CD4-positive, alpha-beta T cell (primary cell): Measurements from ENCODE around the gene CA7. TPM values are rescaled to one million over a fixed set of nuclear protein-coding genes. Genes with fewer than 3 reads are reported as not detected.

ENCODE experiments used
- ATAC-seq: fragments of 200-7000 bp; cut with Tn5 transposase; one replicate; pipeline ENCODE4 v1.10.0; 2022; ENCODE audit warnings: mild to moderate bottlenecking; ENCODE audit not compliant: poor library complexity
- CTCF ChIA-PET: fragments of 350-600 bp; sonication (Branson Sonifier 250); formaldehyde crosslinking; loops from one replicate; lab custom pipeline; 2021; ENCODE audit warnings: antibody characterized with exemption, inconsistent platforms; lab: Charles Lee
- POLR2A ChIA-PET: fragments of 350-600 bp; sonication (Branson Sonifier 250); formaldehyde crosslinking; loops from one replicate; lab custom pipeline; 2021; ENCODE audit warnings: antibody characterized with exemption, inconsistent platforms; lab: Charles Lee
- DNase-seq, 14 experiments: peaks; one replicate each; pipeline ENCODE4 v3.0.0-alpha.2; 2013 to 2020; ENCODE audit warnings: mixed read lengths in 2 of 14
- H3K27ac ChIP-seq, 2 donors: one replicate each; pipeline versions ENCODE4 v1.5.1 to v1.7.0; 2013; ENCODE audit warnings: low read length in 2 of 2, low read depth in 1 of 2, mild to moderate bottlenecking in 1 of 2
- H3K27me3 ChIP-seq, 2 experiments: 1 replicate in 1 of 2; 2 replicates in 1 of 2; pipeline versions ENCODE4 v1.6.1 to v1.7.0; 2013; ENCODE audit warnings: low read length in 2 of 2, control low read depth in 1 of 2, mild to moderate bottlenecking in 1 of 2, moderate library complexity in 1 of 2; ENCODE audit not compliant: insufficient read depth in 2 of 2, control insufficient read depth in 1 of 2
- H3K36me3 ChIP-seq: one replicate; pipeline ENCODE4 v1.6.1; 2013; ENCODE audit warnings: low read length, control low read depth; ENCODE audit not compliant: insufficient read depth
- H3K4me1 ChIP-seq: one replicate; pipeline ENCODE4 v1.6.1; 2013; ENCODE audit warnings: low read length, control low read depth; ENCODE audit not compliant: insufficient read depth
- H3K4me3 ChIP-seq: one replicate; pipeline ENCODE4 v1.5.1; 2013; ENCODE audit warnings: mild to moderate bottlenecking, low read length, moderate library complexity
- H3K9me3 ChIP-seq, 2 experiments: 1 replicate in 1 of 2; 2 replicates in 1 of 2; pipeline versions ENCODE4 v1.6.1 to v1.7.0; 2013; ENCODE audit warnings: low read length in 2 of 2, mild to moderate bottlenecking in 2 of 2, control low read depth in 1 of 2, moderate library complexity in 1 of 2; ENCODE audit not compliant: control insufficient read depth in 1 of 2, insufficient read depth in 1 of 2
- H3K27ac Mint-ChIP-seq: one replicate; pipeline ENCODE4 v1.8.0; 2020; ENCODE audit warnings: mixed read lengths
- H3K27me3 Mint-ChIP-seq: one replicate; pipeline ENCODE4 v1.8.0; 2021; ENCODE audit warnings: mixed read lengths
- H3K36me3 Mint-ChIP-seq: one replicate; pipeline ENCODE4 v1.8.0; 2021; ENCODE audit warnings: low read depth, mixed read lengths
- H3K4me1 Mint-ChIP-seq: one replicate; pipeline ENCODE4 v1.8.0; 2021; ENCODE audit warnings: low read depth, mixed read lengths
- H3K4me3 Mint-ChIP-seq: one replicate; pipeline ENCODE4 v1.8.0; 2020; ENCODE audit warnings: mild to moderate bottlenecking, mixed read lengths
- H3K9me3 Mint-ChIP-seq: one replicate; pipeline ENCODE4 v1.8.0; 2020; ENCODE audit warnings: mixed read lengths
- CTCF ChIP-seq: fragments of 200-600 bp; IDR thresholded peaks from one replicate; pipeline ENCODE4 v1.8.0; 2022; ENCODE audit warnings: antibody characterized with exemption, mild to moderate bottlenecking
- intact Hi-C, 2 experiments: fragments of 100-400 bp; cut with DNase I in 1 of 2; cut with micrococcal nuclease in 1 of 2; formaldehyde crosslinking; loops; one replicate each; pipeline versions ENCODE4 v1.15.1 to v1.9.0; 2023 to 2025; cut with DNase I, micrococcal nuclease
- total RNA-seq, 174 experiments: library from RNA in 2 of 174; stranded (reverse) in 2 of 174; gene quantifications; one replicate each; pipeline ENCODE4 v1.2.3 and lab custom pipeline; 2021 to 2026

Gene CA7
- total RNA-seq, 2 experiments from 2014 or later, result not detected

- peak overlapping the region; percentile 24 for H3K27ac Mint-ChIP-seq
- H3K4me1 ChIP-seq, result peaks cover 31% of the 10 kb centered on the region
- no peak for TF ChIP-seq CTCF
- no peak for ATAC-seq
- no peaks in the 10 kb centered on the region for H3K36me3 ChIP-seq
- peaks cover 0 to 4% of the 10 kb centered on the region in 2 experiments for H3K27me3 ChIP-seq
- H3K4me1 Mint-ChIP-seq, result peaks cover 22% of the 10 kb centered on the region
- H3K27ac ChIP-seq, result no peak overlapping the region
- no peaks in the 10 kb centered on the region for H3K27me3 Mint-ChIP-seq
- no peak overlapping the region for H3K4me3 ChIP-seq
- H3K9me3 ChIP-seq, result no peaks in the 10 kb centered on the region
- H3K9me3 Mint-ChIP-seq, result no peaks in the 10 kb centered on the region
- POLR2A ChIA-PET, result no interaction called here
- no peak for DNase-seq
- CTCF ChIA-PET, result no interaction called here
- peaks cover 14% of the 10 kb centered on the region for H3K36me3 Mint-ChIP-seq
- intact Hi-C loops, result no loop called here
- peak overlapping the region; percentile 66 for H3K4me3 Mint-ChIP-seq
Measured at GRCh38 chr16:66832661-66833305, 11.4 kb upstream of the CA7 start.

GRCh38 chr16:66834746-66835145 lies 9.5 kb upstream of the CA7 start:
- Histone ChIP-seq H3K27ac (no peak overlapping the region), H3K9me3 (no peaks in the 10 kb centered on the region), H3K36me3 (no peaks in the 10 kb centered on the region), H3K27me3 (peaks cover 0 to 4% of the 10 kb centered on the region in 2 experiments), H3K4me3 (no peak overlapping the region), H3K4me1 (peaks cover 11% of the 10 kb centered on the region)
- Mint-ChIP-seq H3K27ac (no peak overlapping the region), H3K4me3 (no peak overlapping the region), H3K27me3 (peaks cover 14% of the 10 kb centered on the region), H3K36me3 (no peaks in the 10 kb centered on the region), H3K9me3 (no peaks in the 10 kb centered on the region), H3K4me1 (peaks cover 6% of the 10 kb centered on the region)
- no peak for DNase-seq
- ATAC-seq, result no peak
- no peak for TF ChIP-seq CTCF
- intact Hi-C loops, result no loop called here
- CTCF ChIA-PET, result interaction anchor here (1.7 kb wide), 1 partner anchor 39 kb away, joined by 5 read pairs; no protein-coding TSS in a partner anchor
- POLR2A ChIA-PET, result no interaction called here

GRCh38 chr16:66840883-66841282 lies 3.3 kb upstream of the CA7 start:
- TF ChIP-seq CTCF, result no peak
- Histone ChIP-seq H3K36me3 (no peaks in the 10 kb centered on the region), H3K4me3 (no peak overlapping the region), H3K9me3 (peaks cover 0 to 4% of the 10 kb centered on the region in 2 experiments), H3K27me3 (peaks cover 21 to 28% of the 10 kb centered on the region in 2 experiments), H3K4me1 (peaks cover 7% of the 10 kb centered on the region), H3K27ac (no peak overlapping the region)
- Mint-ChIP-seq H3K4me3 (no peak overlapping the region), H3K36me3 (no peaks in the 10 kb centered on the region), H3K4me1 (peaks cover 7% of the 10 kb centered on the region), H3K9me3 (no peaks in the 10 kb centered on the region), H3K27ac (no peak overlapping the region), H3K27me3 (peaks cover 52% of the 10 kb centered on the region)
- intact Hi-C loops, result no loop called here
- CTCF ChIA-PET, result no interaction called here
- POLR2A ChIA-PET, result no interaction called here
- no peak for ATAC-seq
- DNase-seq, result no peak
